WTC11 (cell line): ENCODE data around the gene TH. TPM values are rescaled to one million over a fixed set of nuclear protein-coding genes. Genes with fewer than 3 reads are reported as not detected.
A peak's percentile ranks its signal among the peaks of the same experiment; 100 is the strongest.

Experiments used
- ATAC-seq: fragments of 200-7000 bp; cut with Tn5 transposase; 2 replicates; pipeline ENCODE4 v1.10.0; 2021; ENCODE audit warnings: mild to moderate bottlenecking, moderate library complexity
- CTCF ChIA-PET: fragments of 300-600 bp; sonication (Branson Sonifier 250); formaldehyde crosslinking; loops from one replicate; lab custom pipeline; 2021; ENCODE audit warnings: antibody characterized with exemption; lab: Charles Lee
- POLR2A ChIA-PET: fragments of 350-600 bp; sonication (Branson Sonifier 250); formaldehyde crosslinking; loops from one replicate; lab custom pipeline; 2021; ENCODE audit warnings: antibody characterized with exemption; lab: Charles Lee
- DNase-seq: peaks from one replicate; pipeline ENCODE4 v3.0.0; 2021; ENCODE audit warnings: low spot score
- H3K27ac Mint-ChIP-seq: 2 replicates; pipeline ENCODE4 v1.8.0; 2021; ENCODE audit warnings: mixed read lengths
- H3K27me3 Mint-ChIP-seq: 2 replicates; pipeline ENCODE4 v1.8.0; 2021; ENCODE audit warnings: low read depth, mild to moderate bottlenecking, moderate library complexity, mixed read lengths
- H3K36me3 Mint-ChIP-seq: 2 replicates; pipeline ENCODE4 v1.8.0; 2021; ENCODE audit warnings: mixed read lengths
- H3K4me1 Mint-ChIP-seq: 2 replicates; pipeline ENCODE4 v1.8.0; 2022; ENCODE audit warnings: mixed read lengths
- H3K4me3 Mint-ChIP-seq: 2 replicates; pipeline ENCODE4 v1.8.0; 2021; ENCODE audit warnings: mild to moderate bottlenecking, moderate library complexity, mixed read lengths
- H3K9me3 Mint-ChIP-seq: 2 replicates; pipeline ENCODE4 v1.8.0; 2021; ENCODE audit warnings: mixed read lengths
- CREB1 ChIP-seq: sonication (generic); formaldehyde crosslinking; IDR thresholded peaks from 2 replicates; pipeline ENCODE4 v1.8.0; 2023; ENCODE audit warnings: mild to moderate bottlenecking, missing genetic modification reagents
- GABPB1 ChIP-seq: sonication (generic); formaldehyde crosslinking; IDR thresholded peaks from 2 replicates; pipeline ENCODE4 v1.8.1; 2023; ENCODE audit warnings: mild to moderate bottlenecking, missing genetic modification reagents
- GRHL2 ChIP-seq: fragments of 250-450 bp; sonication (Bioruptor Pico); IDR thresholded peaks from 2 replicates; pipeline ENCODE4 v1.8.0; 2022; ENCODE audit warnings: mild to moderate bottlenecking, moderate library complexity; ENCODE audit not compliant: insufficient replicate concordance, severe bottlenecking
- HMGA2 ChIP-seq: fragments of 250-450 bp; sonication (Bioruptor Pico); IDR thresholded peaks from 2 replicates; pipeline ENCODE4 v1.4.0; 2021; ENCODE audit warnings: mild to moderate bottlenecking, moderate library complexity
- IRF2 ChIP-seq: sonication (generic); formaldehyde crosslinking; IDR thresholded peaks from 2 replicates; pipeline ENCODE4 v1.8.0; 2022; ENCODE audit warnings: low read depth, missing genetic modification reagents, borderline replicate concordance
- MLX ChIP-seq: sonication (generic); formaldehyde crosslinking; IDR thresholded peaks from 2 replicates; pipeline ENCODE4 v1.8.1; 2023; ENCODE audit warnings: mild to moderate bottlenecking, missing genetic modification reagents, moderate library complexity
- NR3C1 ChIP-seq: sonication (generic); formaldehyde crosslinking; conservative IDR thresholded peaks from 2 replicates; pipeline ENCODE4 v1.8.1; 2023; ENCODE audit warnings: low read depth, mild to moderate bottlenecking, missing genetic modification reagents
- RELA ChIP-seq: sonication (generic); formaldehyde crosslinking; IDR thresholded peaks from 2 replicates; pipeline ENCODE4 v1.8.1; 2022; ENCODE audit warnings: missing genetic modification reagents, mild to moderate bottlenecking, borderline replicate concordance
- SMAD3 ChIP-seq: sonication (generic); formaldehyde crosslinking; IDR thresholded peaks from 2 replicates; pipeline ENCODE4 v1.8.0; 2022; ENCODE audit warnings: missing genetic modification reagents, mild to moderate bottlenecking, borderline replicate concordance
- SOX15 ChIP-seq: fragments of 250-450 bp; sonication (Bioruptor Pico); IDR thresholded peaks from 2 replicates; pipeline ENCODE4 v1.9.0; 2021; ENCODE audit warnings: mild to moderate bottlenecking
- STAT6 ChIP-seq: sonication (generic); formaldehyde crosslinking; conservative IDR thresholded peaks from 2 replicates; pipeline ENCODE4 v1.8.1; 2023; ENCODE audit warnings: mild to moderate bottlenecking, low read depth, missing genetic modification reagents, moderate library complexity
- TEAD4 ChIP-seq: sonication (generic); formaldehyde crosslinking; IDR thresholded peaks from 2 replicates; pipeline ENCODE4 v1.8.0; 2022; ENCODE audit warnings: mild to moderate bottlenecking, missing genetic modification reagents
- TP53 ChIP-seq: sonication (generic); formaldehyde crosslinking; IDR thresholded peaks from 2 replicates; pipeline ENCODE4 v1.8.1; 2023; ENCODE audit warnings: mild to moderate bottlenecking, missing genetic modification reagents
- ZNF121 ChIP-seq: sonication (generic); formaldehyde crosslinking; IDR thresholded peaks from 2 replicates; pipeline ENCODE4 v1.8.0; 2023; ENCODE audit warnings: missing genetic modification reagents
- total RNA-seq: library from RNA; stranded (reverse); gene quantifications from 3 replicates; pipeline ENCODE4 v1.2.3, GENCODE V29; 2021
- TF ChIP-seq, protein P1 (sequence below): sonication (generic); formaldehyde crosslinking; IDR thresholded peaks from 2 replicates; pipeline ENCODE4 v1.8.1; 2023; ENCODE audit warnings: mild to moderate bottlenecking, moderate library complexity, missing genetic modification reagents
- TF ChIP-seq, protein P2 (sequence below): sonication (generic); formaldehyde crosslinking; IDR thresholded peaks from 2 replicates; pipeline ENCODE4 v1.8.0; 2023; ENCODE audit warnings: mild to moderate bottlenecking, missing genetic modification reagents

TH gene
- total RNA-seq, 1 experiment from 2014 or later = not detected

DNA sequence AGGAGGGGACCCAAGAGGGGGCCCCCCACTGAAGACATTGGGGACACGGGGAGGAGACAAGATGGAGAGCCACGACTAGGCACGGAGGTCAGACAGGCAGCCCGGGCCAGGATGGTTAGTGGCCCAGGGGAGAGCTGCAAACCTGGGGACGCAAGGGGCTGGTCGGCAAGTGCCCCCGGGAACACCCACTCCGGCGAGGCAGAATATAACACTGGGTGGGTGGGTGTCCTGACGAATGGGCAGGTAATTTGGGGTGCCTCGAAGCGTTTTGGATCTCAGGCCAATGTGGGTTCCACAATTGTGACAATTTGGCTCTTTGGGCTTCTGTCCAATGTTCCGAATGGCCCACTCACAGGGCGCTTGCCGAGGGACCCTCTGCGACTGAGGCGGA is 42.3 kb downstream of the TH start (continued):
- TF ChIP-seq TP53 (CRISPR knock-in tag) = no peak
- no peak for TF ChIP-seq SOX15 (CRISPR knock-in tag)

DNA sequence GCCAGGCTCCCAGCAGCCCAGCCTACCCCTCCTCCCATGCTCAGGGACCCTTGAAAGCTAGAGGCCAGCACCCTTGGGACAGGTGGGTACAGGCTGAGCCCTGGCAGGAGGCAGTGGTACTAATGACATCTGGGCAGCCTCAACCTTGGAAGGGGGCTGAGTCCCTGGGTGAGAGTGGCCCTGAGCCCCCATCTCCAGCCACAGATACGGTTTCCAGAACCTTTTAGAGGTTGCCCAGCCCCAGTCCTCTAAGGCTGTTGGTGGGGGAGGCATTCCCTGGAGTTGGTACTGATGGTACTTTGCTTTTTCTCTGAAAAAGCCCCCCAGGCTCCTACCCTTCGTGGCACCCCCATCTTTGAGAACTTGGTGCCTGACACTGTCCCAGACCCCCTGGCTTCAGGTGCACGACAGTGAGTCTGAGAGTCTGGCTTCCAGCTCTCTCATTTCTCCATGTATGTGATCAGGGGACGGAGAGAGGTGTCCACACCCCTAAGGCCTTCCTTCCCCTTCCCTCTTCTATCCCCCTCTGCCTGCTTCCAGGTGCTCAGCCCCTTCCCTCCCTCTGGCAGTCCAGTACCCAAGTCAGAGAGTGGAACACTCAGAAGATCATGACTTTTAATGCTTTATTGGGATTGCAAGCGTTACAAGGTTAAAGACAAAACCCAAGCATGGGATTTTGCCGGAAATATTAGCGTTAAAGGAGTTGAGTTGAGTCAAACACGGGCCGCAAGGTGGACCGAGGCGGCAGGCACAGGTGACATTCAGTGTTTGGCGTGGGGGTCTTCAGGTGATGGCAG is 42.9 kb downstream of the TH start:
- CTCF ChIA-PET = interaction anchor here (1.1 to 1.2 kb wide), 3 partner anchors 18 to 31 kb away, joined by 3 to 5 read pairs (median 3); no protein-coding TSS in a partner anchor
- no peak overlapping the region for H3K4me3 Mint-ChIP-seq
- H3K27ac Mint-ChIP-seq = no peak overlapping the region

GRCh38 chr11:2128130-2128510 is 43.5 kb downstream of the TH start:
- Mint-ChIP-seq H3K27me3 (peaks cover 18% of the 10 kb centered on the region), H3K4me1 (no peaks in the 10 kb centered on the region), H3K36me3 (no peaks in the 10 kb centered on the region), H3K27ac (no peak overlapping the region), H3K4me3 (no peak overlapping the region), H3K9me3 (peaks cover 5% of the 10 kb centered on the region; the same call in 1 of the 2 replicates)
- POLR2A ChIA-PET = no interaction called here
- no peak for ATAC-seq
- CTCF ChIA-PET = interaction anchor here (0.8 to 1.2 kb wide), 2 partner anchors 23 to 31 kb away, joined by 3 read pairs; no protein-coding TSS in a partner anchor
- no peak for TF ChIP-seq STAT6 (CRISPR knock-in tag)
- TF ChIP-seq, protein P1, sequence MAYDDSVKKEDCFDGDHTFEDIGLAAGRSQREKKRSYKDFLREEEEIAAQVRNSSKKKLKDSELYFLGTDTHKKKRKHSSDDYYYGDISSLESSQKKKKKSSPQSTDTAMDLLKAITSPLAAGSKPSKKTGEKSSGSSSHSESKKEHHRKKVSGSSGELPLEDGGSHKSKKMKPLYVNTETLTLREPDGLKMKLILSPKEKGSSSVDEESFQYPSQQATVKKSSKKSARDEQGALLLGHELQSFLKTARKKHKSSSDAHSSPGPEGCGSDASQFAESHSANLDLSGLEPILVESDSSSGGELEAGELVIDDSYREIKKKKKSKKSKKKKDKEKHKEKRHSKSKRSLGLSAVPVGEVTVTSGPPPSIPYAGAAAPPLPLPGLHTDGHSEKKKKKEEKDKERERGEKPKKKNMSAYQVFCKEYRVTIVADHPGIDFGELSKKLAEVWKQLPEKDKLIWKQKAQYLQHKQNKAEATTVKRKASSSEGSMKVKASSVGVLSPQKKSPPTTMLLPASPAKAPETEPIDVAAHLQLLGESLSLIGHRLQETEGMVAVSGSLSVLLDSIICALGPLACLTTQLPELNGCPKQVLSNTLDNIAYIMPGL (CRISPR knock-in tag) = no peak
- TF ChIP-seq GRHL2 = no peak
- TF ChIP-seq TP53 (CRISPR knock-in tag) = no peak
- TF ChIP-seq IRF2 = no peak
- TF ChIP-seq ZNF121 (CRISPR knock-in tag) = no peak
- TF ChIP-seq NR3C1 = no peak
- TF ChIP-seq RELA (CRISPR knock-in tag) = no peak
- TF ChIP-seq, protein P2, sequence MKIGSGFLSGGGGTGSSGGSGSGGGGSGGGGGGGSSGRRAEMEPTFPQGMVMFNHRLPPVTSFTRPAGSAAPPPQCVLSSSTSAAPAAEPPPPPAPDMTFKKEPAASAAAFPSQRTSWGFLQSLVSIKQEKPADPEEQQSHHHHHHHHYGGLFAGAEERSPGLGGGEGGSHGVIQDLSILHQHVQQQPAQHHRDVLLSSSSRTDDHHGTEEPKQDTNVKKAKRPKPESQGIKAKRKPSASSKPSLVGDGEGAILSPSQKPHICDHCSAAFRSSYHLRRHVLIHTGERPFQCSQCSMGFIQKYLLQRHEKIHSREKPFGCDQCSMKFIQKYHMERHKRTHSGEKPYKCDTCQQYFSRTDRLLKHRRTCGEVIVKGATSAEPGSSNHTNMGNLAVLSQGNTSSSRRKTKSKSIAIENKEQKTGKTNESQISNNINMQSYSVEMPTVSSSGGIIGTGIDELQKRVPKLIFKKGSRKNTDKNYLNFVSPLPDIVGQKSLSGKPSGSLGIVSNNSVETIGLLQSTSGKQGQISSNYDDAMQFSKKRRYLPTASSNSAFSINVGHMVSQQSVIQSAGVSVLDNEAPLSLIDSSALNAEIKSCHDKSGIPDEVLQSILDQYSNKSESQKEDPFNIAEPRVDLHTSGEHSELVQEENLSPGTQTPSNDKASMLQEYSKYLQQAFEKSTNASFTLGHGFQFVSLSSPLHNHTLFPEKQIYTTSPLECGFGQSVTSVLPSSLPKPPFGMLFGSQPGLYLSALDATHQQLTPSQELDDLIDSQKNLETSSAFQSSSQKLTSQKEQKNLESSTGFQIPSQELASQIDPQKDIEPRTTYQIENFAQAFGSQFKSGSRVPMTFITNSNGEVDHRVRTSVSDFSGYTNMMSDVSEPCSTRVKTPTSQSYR (CRISPR knock-in tag) = no peak
- no peak for TF ChIP-seq CREB1 (CRISPR knock-in tag)
- no peak for TF ChIP-seq SMAD3 (CRISPR knock-in tag)
- no peak for TF ChIP-seq TEAD4 (CRISPR knock-in tag)
- no peak for TF ChIP-seq MLX (CRISPR knock-in tag)
- no peak for DNase-seq

More for the DNA sequence above, 42.9 kb downstream of the TH start:
- no peak for ATAC-seq
- Mint-ChIP-seq H3K36me3 (no peaks in the 10 kb centered on the region), H3K9me3 (peaks cover 5% of the 10 kb centered on the region; the same call in 1 of the 2 replicates), H3K4me1 (no peaks in the 10 kb centered on the region), H3K27me3 (peaks cover 24% of the 10 kb centered on the region)
- no peak for DNase-seq
- TF ChIP-seq GABPB1 (CRISPR knock-in tag) (peak; percentile 40; the same call in 1 of the 2 replicates), HMGA2 (CRISPR knock-in tag) (no peak)
- POLR2A ChIA-PET = no interaction called here
